ENCODE measurements around the gene ZDHHC8. TPM values are rescaled to one million over a fixed set of nuclear protein-coding genes. Genes with fewer than 3 reads are reported as not detected.

The ZDHHC8 gene
- total RNA-seq, 1 donor from 2014 or later: 35.5 TPM

GRCh38 chr22:20137113-20137512 is 5.5 kb downstream of the ZDHHC8 start:
- H3K27ac ChIP-seq: peak overlapping the region; percentile 31 to 53
- intact Hi-C loops (cut with DNase I): loop anchor here (10.0 kb wide), 2 partner anchors 368 to 718 kb away; partner anchors contain the start of genes MED15, PI4KA and SNAP29
- peaks cover 37 to 62% of the 10 kb centered on the region in 2 donors for H3K4me1 ChIP-seq
- H3K9me3 ChIP-seq: no peaks in the 10 kb centered on the region
- H3K36me3 ChIP-seq: peaks cover 7 to 19% of the 10 kb centered on the region in 2 donors
- DNase-seq (ENCODE audit: low spot score in 2 of 2): no peak
- H3K27me3 ChIP-seq: no peaks in the 10 kb centered on the region
- peak overlapping the region in 1 of 2 donors; percentile 39 for H3K4me3 ChIP-seq
- TF ChIP-seq, protein P1, sequence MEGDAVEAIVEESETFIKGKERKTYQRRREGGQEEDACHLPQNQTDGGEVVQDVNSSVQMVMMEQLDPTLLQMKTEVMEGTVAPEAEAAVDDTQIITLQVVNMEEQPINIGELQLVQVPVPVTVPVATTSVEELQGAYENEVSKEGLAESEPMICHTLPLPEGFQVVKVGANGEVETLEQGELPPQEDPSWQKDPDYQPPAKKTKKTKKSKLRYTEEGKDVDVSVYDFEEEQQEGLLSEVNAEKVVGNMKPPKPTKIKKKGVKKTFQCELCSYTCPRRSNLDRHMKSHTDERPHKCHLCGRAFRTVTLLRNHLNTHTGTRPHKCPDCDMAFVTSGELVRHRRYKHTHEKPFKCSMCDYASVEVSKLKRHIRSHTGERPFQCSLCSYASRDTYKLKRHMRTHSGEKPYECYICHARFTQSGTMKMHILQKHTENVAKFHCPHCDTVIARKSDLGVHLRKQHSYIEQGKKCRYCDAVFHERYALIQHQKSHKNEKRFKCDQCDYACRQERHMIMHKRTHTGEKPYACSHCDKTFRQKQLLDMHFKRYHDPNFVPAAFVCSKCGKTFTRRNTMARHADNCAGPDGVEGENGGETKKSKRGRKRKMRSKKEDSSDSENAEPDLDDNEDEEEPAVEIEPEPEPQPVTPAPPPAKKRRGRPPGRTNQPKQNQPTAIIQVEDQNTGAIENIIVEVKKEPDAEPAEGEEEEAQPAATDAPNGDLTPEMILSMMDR (IDR thresholded peaks at IDR 0.05): no peak

GRCh38 chr22:20137671-20138416 is 6.2 kb downstream of the ZDHHC8 start:
- Histone ChIP-seq H3K9me3 (no peaks in the 10 kb centered on the region), H3K4me3 (peak overlapping the region in 1 of 2 donors; percentile 39), H3K36me3 (peaks cover 9 to 19% of the 10 kb centered on the region in 2 donors), H3K4me1 (peaks cover 31 to 57% of the 10 kb centered on the region in 2 donors), H3K27me3 (no peaks in the 10 kb centered on the region), H3K27ac (peak overlapping the region; percentile 31 to 53)
- intact Hi-C loops (cut with DNase I): loop anchor here (10.0 kb wide), 2 partner anchors 367 to 717 kb away; partner anchors contain the start of genes MED15, PI4KA and SNAP29
- TF ChIP-seq, protein P1 (IDR thresholded peaks at IDR 0.05): no peak
- no peak for DNase-seq (ENCODE audit: low spot score in 2 of 2)

DNA sequence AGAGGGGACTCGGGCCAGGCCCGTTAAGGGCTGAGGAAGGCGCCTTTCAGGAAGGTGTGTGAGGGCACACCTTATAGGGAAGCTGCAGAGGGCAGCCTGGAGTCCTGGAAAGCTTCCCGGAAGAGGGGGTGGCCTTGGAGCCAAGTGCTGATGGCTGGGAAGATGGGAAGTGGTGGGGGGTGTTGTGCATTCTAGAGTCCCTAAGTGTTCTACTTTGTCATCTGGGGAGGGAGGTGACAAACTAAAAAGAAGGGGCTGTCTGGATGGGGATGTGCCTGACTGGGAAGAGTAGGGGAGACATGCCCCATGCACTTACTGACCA is 6.8 kb downstream of the ZDHHC8 start:
- no peak for DNase-seq (ENCODE audit: low spot score in 2 of 2)
- H3K27me3 ChIP-seq: no peaks in the 10 kb centered on the region
- H3K9me3 ChIP-seq: no peaks in the 10 kb centered on the region
- peaks cover 31 to 52% of the 10 kb centered on the region in 2 donors for H3K4me1 ChIP-seq
- intact Hi-C loops (cut with DNase I): loop anchor here (10.0 kb wide), 2 partner anchors 366 to 716 kb away; partner anchors contain the start of genes MED15, PI4KA and SNAP29
- peaks cover 14 to 25% of the 10 kb centered on the region in 2 donors for H3K36me3 ChIP-seq
- H3K27ac ChIP-seq: peak overlapping the region; percentile 31 to 53
- TF ChIP-seq, protein P1 (IDR thresholded peaks at IDR 0.05): no peak
- no peak overlapping the region for H3K4me3 ChIP-seq

DNA sequence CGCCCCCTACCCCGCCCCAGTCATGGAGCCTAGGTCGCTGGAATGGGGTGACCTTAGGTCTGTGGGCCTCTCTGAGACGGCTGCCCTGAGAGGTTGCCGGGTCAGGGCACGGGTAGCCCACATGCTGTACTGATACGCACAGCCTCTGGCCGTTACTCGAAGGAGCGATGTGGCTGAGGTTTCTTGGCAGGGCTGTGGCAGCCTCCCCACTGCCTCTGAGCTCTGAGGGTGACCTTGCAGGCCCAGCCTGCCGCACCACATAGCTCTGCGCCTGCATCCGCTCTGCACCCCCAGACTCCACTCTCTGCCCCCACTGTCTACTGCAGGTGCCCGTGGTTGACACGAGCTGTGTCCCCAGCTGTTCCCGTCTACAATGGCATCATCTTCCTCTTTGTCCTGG is 7.3 kb downstream of the ZDHHC8 start:
- H3K4me1 ChIP-seq: peaks cover 28 to 47% of the 10 kb centered on the region in 2 donors
- intact Hi-C loops (cut with DNase I): loop anchor here (10.0 kb wide), 2 partner anchors 366 to 716 kb away; partner anchors contain the start of genes MED15, PI4KA and SNAP29
- H3K36me3 ChIP-seq: peaks cover 17 to 30% of the 10 kb centered on the region in 2 donors
- H3K27ac ChIP-seq: no peak overlapping the region
- no peaks in the 10 kb centered on the region for H3K27me3 ChIP-seq
- TF ChIP-seq, protein P1 (IDR thresholded peaks at IDR 0.05): no peak
- DNase-seq (ENCODE audit: low spot score in 2 of 2): no peak
- H3K4me3 ChIP-seq: no peak overlapping the region
- no peaks in the 10 kb centered on the region for H3K9me3 ChIP-seq

- Histone ChIP-seq H3K4me1 (peaks cover 22 to 40% of the 10 kb centered on the region in 2 donors), H3K4me3 (no peak overlapping the region), H3K36me3 (peaks cover 17 to 36% of the 10 kb centered on the region in 2 donors), H3K27ac (no peak overlapping the region), H3K27me3 (no peaks in the 10 kb centered on the region), H3K9me3 (no peaks in the 10 kb centered on the region)
- intact Hi-C loops (cut with DNase I): loop anchor here (10.0 kb wide), 2 partner anchors 365 to 715 kb away; partner anchors contain the start of genes MED15, PI4KA and SNAP29
- TF ChIP-seq, protein P1 (IDR thresholded peaks at IDR 0.05): no peak
- no peak for DNase-seq (ENCODE audit: low spot score in 2 of 2)
Measured at GRCh38 chr22:20139391-20140106, 7.9 kb downstream of the ZDHHC8 start.
